Measurements from ENCODE around the gene GSTA2. TPM values are rescaled to one million over a fixed set of nuclear protein-coding genes. Genes with fewer than 3 reads are reported as not detected.
"Not testable (repeated sequence)": the region's sequence is repeated elsewhere in the genome, so short reads cannot be mapped to it uniquely, and the experiment has no call there.

Gene GSTA2
- total RNA-seq, 1 donor from 2014 or later, result 0.15 TPM

- peak; percentile 74 for DNase-seq (ENCODE audit: low read depth)
Measured at GRCh38 chr6:52725535-52726192, 37.6 kb downstream of the GSTA2 start.

DNA sequence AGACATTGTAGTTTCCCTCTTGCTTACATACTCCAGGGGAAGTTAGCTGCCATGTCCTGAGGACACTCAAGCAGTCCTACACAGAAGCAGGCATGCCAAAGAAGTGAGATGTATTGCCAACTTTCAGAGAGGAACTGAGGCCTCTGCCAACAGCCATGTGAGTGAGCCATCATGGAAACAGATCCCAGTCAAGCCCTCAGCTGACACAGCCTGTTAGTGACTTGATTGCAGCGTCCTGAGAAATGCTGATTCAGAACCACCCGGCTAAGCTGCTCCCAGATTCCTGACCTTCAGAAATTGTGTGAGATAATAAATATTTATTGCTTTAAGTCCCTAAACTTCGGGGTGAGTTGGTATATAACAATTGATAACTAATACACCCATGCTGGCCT lies 38.1 kb downstream of the GSTA2 start:
- DNase-seq (ENCODE audit: low read depth), result peak; percentile 16

GRCh38 chr6:52724406-52725121 lies 38.7 kb downstream of the GSTA2 start:
- peak; percentile 74 for DNase-seq (ENCODE audit: low read depth)

DNA sequence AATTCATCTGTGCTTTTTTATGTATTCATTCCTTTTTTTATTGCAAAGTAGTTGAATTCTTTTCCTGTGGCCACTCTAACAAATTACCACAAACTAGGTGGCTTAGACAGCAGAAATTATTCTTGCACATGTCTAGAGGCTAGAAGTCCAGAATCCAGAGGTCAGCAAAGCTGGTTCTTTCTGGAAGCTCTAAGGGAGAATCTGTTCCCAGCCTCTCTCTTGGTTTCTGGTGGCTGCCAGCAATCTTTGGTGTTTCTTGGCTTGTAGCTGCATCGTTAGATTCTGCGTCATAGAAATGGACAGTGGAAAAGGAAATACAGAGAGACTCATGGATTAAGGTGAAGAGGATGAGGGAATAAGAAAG lies 39.3 kb downstream of the GSTA2 start:
- DNase-seq (ENCODE audit: low read depth), result peak; percentile 86

DNA sequence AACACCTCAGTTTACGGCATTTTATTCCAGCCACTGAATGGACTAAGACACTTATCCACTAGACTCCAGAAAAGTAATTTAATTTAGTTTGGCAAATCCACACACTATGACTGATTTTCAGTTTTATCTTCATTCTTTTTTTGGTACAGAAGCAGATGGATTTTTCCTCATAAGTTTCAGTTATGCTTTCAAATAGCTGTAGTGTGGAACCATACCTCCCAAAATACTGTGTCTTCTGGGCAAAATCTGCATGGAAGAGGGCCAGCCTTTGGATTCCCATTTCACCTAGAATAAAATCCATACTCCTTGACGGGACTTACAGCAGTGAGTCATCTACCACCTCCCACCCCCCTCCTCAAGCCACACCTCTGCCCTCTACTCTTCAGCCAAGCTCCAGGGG lies 43.0 kb downstream of the GSTA2 start:
- DNase-seq (ENCODE audit: low read depth), result no peak

GRCh38 chr6:52718550-52718949 lies 44.7 kb downstream of the GSTA2 start:
- no peak for DNase-seq (ENCODE audit: low read depth)

- not testable (repeated sequence) for DNase-seq (ENCODE audit: low read depth)
Measured at GRCh38 chr6:52714761-52715160, 48.5 kb downstream of the GSTA2 start.

DNA sequence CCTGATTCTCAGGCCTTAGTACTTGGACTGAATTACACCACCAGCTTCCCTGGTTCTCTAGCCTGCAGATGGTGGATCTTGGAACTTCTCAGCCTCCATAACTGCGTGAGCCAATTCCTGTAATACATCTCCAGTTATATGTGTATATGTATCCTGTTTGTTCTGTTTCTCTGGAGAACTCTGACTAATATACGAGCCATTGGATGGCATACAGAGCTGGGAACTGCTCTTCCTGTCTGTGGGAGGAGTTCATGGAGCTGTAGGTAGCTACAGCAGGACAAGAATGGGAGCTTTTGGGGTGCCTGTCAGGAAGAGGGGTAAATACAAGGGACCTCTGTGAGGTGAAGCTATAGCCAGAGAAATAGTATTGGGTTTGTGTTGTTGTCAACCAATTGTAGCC lies 51.1 kb downstream of the GSTA2 start:
- DNase-seq (ENCODE audit: low read depth), result peak; percentile 5

DNA sequence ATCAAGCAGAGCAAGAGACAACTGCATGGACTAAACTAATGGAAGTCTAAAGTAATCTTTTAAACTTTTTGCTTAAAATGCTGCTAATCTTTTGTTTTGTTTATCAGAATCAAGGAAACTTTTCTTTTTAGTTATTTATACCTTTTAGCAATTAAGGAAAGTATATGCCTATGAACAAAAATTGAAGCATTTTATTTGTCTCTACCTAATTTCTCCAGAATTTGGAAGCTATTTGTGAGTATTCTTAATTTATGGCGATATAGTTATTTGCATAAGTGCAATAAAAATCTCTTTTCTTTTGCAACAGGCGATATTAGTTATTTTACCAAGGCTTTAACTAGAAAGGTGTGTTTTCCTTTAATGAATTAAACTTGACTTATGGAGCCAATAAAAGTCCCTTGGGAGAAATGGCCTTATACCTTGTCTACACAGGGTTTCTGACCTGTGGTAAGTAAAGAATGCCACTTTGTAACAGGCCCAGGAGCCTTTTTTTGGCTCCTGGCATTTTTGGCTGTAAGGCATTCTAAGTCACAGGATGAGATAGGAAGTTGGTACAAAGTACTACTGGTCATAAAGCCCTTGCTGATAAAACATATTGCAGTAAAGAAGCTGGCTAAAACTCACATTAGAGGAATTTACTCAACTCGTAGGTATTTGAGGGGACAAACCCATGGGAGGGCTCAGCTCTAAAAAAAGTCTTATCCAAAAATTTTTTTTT lies 55.2 kb downstream of the GSTA2 start:
- DNase-seq (ENCODE audit: low read depth), result peak; percentile 3

DNA sequence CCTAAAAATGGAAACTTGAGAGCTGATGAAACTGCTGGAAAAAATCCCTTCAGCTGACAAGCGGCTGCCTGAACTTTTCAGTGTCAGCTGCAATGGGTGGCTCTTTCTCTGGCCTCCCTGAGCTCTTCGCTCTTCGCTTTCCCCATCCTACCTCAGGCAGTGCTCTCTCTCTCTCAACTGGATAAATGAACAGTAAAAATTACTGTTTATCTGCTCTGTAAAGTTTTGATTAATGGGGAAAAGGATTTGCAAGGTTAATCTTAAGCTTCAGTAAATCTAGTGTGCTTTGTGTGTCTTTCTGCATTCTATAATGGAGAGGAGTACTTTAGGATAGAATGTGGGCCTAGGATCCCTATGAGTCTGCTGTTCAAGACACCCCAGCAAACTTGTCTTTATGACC lies 57.3 kb downstream of the GSTA2 start:
- DNase-seq (ENCODE audit: low read depth), result no peak

- DNase-seq (ENCODE audit: low read depth), result not testable (repeated sequence)
Measured at GRCh38 chr6:52704781-52705502, 58.3 kb downstream of the GSTA2 start.

DNA sequence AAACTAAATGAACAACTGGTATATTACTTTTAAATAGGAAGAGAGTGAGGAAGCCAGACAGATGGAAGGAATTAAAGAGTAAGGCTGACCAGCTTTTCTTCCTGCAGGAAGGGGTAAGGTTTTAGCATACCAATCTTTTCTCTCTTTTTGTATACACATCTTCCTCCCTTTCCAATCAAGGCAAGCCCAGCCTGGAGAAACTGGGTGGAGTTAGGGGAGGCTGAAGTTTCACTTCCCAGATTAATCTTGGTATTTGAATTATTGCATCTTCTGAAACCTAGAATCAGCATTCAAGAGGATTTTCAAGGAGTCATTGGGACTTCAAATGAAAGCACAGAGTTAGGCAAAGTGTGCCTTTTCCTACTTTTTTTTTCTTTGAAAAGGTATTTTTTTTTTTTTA lies 59.2 kb downstream of the GSTA2 start:
- no peak for DNase-seq (ENCODE audit: low read depth)

Other genes starting within 250 kb of the GSTA2 start
- 11.5 and 47.0 TPM in 2 replicates for gene TRAM2, start 186.4 kb downstream of the GSTA2 start, total RNA-seq
- 46.9 and 69.5 TPM in 2 replicates for gene TMEM14A, start 92.4 kb downstream of the GSTA2 start, total RNA-seq
- gene GSTA1, start 40.3 kb upstream of the GSTA2 start, total RNA-seq, result 0.15 TPM in 1 of 2 replicates, not detected in the other
- gene GSTA5, start 77.3 kb upstream of the GSTA2 start, total RNA-seq, result not detected in 2 replicates
- not detected in 2 replicates for gene GSTA3, start 146.2 kb upstream of the GSTA2 start, total RNA-seq
- 16.3 and 36.6 TPM in 2 replicates for gene GSTA4, start 231.8 kb upstream of the GSTA2 start, total RNA-seq